ENCODE results near the gene CPTP. TPM values are rescaled to one million over a fixed set of nuclear protein-coding genes. Genes with fewer than 3 reads are reported as not detected.

Gene CPTP
- polyA plus RNA-seq, 1 experiment, result 7.1 TPM

DNA sequence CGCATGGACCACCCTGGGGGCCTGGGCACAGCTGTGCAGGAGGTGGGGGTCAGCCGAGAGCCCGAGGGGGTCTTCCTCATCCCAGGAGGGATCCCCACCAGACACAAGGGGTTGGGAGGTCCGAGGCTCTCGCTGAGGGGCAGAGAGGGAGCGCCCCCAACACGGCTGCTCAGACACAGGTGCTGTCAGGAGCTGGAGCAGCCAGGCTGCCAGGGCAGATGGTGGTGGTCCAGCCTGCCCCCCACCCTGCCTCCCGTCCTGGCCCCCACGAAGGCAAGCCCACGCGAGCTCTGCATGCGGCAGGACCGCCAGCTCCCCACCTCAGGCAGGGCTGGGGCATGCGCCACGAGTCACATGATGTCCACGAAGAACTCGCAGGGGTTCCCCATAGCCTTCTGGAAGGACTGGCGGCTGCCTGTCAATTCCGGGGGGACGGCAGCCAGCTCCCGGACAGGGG lies 11.2 kb downstream of the CPTP start:
- no peak overlapping the region for H3K27ac ChIP-seq (ENCODE audit: low read depth, low read length)
- ChIA-PET POLR2A (interaction anchor here (0.5 kb wide), 1 partner anchor 167 kb away, joined by 3 read pairs; no protein-coding TSS in a partner anchor), CTCF (interaction anchor here (1.5 to 1.6 kb wide), 2 partner anchors 9 to 36 kb away, joined by 4 to 5 read pairs; no protein-coding TSS in a partner anchor)
- TF ChIP-seq, protein P1, sequence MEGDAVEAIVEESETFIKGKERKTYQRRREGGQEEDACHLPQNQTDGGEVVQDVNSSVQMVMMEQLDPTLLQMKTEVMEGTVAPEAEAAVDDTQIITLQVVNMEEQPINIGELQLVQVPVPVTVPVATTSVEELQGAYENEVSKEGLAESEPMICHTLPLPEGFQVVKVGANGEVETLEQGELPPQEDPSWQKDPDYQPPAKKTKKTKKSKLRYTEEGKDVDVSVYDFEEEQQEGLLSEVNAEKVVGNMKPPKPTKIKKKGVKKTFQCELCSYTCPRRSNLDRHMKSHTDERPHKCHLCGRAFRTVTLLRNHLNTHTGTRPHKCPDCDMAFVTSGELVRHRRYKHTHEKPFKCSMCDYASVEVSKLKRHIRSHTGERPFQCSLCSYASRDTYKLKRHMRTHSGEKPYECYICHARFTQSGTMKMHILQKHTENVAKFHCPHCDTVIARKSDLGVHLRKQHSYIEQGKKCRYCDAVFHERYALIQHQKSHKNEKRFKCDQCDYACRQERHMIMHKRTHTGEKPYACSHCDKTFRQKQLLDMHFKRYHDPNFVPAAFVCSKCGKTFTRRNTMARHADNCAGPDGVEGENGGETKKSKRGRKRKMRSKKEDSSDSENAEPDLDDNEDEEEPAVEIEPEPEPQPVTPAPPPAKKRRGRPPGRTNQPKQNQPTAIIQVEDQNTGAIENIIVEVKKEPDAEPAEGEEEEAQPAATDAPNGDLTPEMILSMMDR (IDR thresholded peaks at IDR 0.05; ENCODE audit: low read depth, low read length), result no peak
- peaks cover 6% of the 10 kb centered on the region; the same call in 1 of the 2 replicates for H3K9me3 ChIP-seq (ENCODE audit: control insufficient read depth, insufficient read depth, low read length)
- DNase-seq (ENCODE audit: low read depth, low spot score), result no peak
- no peaks in the 10 kb centered on the region for H3K27me3 ChIP-seq (ENCODE audit: control insufficient read depth, insufficient read depth, low read length)
- H3K4me3 ChIP-seq (ENCODE audit: low read depth, low read length), result no peak overlapping the region

DNA sequence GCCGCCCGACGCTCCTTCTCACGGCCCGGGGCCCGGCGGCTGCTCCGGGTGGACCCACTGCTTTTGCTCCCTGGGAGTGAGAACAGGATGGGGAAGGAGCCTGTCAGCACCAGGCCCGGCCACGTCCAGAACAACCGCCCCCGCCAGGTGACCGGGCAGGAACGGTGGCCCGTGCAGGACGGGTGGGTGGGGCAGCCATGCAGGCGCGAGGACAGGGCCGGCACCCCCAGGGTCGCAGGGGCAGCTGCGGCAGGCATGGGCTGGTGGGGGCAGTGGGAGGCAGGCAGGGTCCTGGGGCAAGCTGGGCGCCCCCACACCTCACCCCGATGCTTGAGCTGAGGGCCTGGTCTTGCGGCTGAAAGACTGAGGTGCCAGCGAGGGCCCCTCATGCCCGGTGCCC lies 11.8 kb downstream of the CPTP start:
- Histone ChIP-seq H3K4me3 (ENCODE audit: low read depth, low read length) (no peak overlapping the region), H3K27ac (ENCODE audit: low read depth, low read length) (no peak overlapping the region), H3K27me3 (ENCODE audit: control insufficient read depth, insufficient read depth, low read length) (no peaks in the 10 kb centered on the region), H3K9me3 (ENCODE audit: control insufficient read depth, insufficient read depth, low read length) (peaks cover 3% of the 10 kb centered on the region; the same call in 1 of the 2 replicates)
- DNase-seq (ENCODE audit: low read depth, low spot score), result no peak
- ChIA-PET CTCF (interaction anchor here (1.6 kb wide), 1 partner anchor 8 kb away, joined by 5 read pairs; no protein-coding TSS in a partner anchor), POLR2A (no interaction called here)
- TF ChIP-seq, protein P1 (IDR thresholded peaks at IDR 0.05; ENCODE audit: low read depth, low read length), result no peak

DNA sequence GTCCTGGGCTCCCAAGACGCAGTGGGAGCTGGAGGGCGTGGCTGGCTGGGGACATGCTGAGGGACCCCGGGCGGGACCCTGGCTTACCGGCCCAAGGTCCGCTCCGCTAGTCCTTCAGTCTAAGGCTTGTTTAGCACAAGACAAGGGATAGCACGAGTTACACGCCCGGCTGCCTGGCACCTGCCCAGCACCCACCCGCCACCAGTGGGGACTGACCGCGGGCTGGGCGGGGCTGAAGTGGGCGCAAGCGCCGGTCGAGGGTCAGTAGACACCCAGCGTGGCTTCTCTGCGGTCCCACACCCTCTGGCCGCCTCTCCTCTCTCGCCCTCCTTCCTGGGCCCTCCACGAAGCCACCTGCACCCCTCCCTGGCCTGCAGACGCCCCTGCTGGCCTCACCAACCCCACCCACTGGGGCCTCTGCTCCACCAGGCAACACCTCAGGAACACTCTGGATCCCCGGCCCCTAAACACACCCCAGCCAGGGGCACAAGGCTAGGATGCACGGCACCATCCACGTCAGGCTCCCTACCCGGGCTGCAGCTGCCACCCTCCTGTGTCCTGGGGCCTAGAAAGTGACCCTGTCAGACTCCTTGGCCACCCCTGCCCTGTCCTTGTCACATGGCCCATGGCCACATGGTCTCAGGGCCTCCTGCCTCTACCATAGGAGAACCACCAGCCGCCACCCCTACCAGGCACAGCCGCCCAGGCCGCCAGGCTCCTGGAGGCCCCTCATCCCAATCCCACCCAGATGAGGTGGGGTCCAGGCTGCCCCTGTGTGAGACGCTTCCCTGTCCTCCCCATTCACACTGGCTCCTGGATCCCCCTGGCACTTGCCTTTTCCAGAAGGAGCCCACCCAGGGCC lies 12.6 kb downstream of the CPTP start:
- ChIA-PET POLR2A (no interaction called here), CTCF (no interaction called here)
- no peak overlapping the region for H3K4me3 ChIP-seq (ENCODE audit: low read depth, low read length)

DNA sequence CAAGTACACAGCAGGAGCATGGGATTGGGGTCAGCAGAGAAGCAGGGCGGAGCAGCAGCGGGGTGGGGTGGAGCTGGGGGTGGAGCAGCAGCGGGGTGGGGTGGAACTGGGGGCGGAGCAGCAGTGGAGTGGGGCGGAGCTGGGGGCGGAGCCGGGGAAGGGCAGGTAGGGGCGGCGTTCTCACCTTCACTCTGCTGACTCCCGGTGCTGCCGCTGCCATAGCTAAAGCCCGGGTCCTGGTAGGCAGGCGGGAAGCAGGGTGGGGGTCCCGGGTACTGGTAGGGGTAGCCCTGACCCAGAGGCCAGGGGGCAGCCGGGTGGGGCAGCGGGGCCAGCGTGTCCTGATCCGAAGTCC lies 13.2 kb downstream of the CPTP start:
- ChIA-PET POLR2A (no interaction called here), CTCF (no interaction called here)
- Histone ChIP-seq H3K27me3 (ENCODE audit: control insufficient read depth, insufficient read depth, low read length) (no peaks in the 10 kb centered on the region), H3K4me3 (ENCODE audit: low read depth, low read length) (no peak overlapping the region), H3K27ac (ENCODE audit: low read depth, low read length) (no peak overlapping the region), H3K9me3 (ENCODE audit: control insufficient read depth, insufficient read depth, low read length) (peaks cover 3% of the 10 kb centered on the region; the same call in 1 of the 2 replicates)
- TF ChIP-seq, protein P1 (IDR thresholded peaks at IDR 0.05; ENCODE audit: low read depth, low read length), result no peak
- no peak for DNase-seq (ENCODE audit: low read depth, low spot score)

More for the DNA sequence above, 12.6 kb downstream of the CPTP start:
- TF ChIP-seq, protein P1 (IDR thresholded peaks at IDR 0.05; ENCODE audit: low read depth, low read length), result no peak
- no peaks in the 10 kb centered on the region for H3K27me3 ChIP-seq (ENCODE audit: control insufficient read depth, insufficient read depth, low read length)
- H3K27ac ChIP-seq (ENCODE audit: low read depth, low read length), result no peak overlapping the region
- no peak for DNase-seq (ENCODE audit: low read depth, low spot score)
- peaks cover 3% of the 10 kb centered on the region; the same call in 1 of the 2 replicates for H3K9me3 ChIP-seq (ENCODE audit: control insufficient read depth, insufficient read depth, low read length)

DNA sequence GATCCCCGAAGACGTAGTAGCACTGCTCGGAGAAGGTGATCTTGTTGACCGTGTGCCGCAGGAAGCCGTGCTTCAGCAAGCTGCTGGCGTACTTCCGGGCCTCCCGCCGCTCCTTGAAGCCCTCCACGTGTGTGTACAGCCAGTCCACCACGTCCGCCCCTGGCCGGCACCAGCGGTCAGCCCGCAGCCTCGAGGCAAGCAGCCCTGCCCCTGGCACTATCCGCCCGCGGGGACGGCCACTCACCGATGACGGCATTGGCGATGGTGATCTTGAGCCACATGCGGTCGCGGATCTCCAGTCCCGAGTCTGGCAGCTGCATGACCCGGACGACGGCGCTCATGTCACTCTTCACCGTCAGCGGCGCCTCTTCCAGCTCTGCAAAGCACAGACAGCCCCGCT lies 13.7 kb downstream of the CPTP start:
- POLR2A ChIA-PET, result no interaction called here
- TF ChIP-seq, protein P1 (IDR thresholded peaks at IDR 0.05; ENCODE audit: low read depth, low read length), result no peak
- Histone ChIP-seq H3K27me3 (ENCODE audit: control insufficient read depth, insufficient read depth, low read length) (no peaks in the 10 kb centered on the region), H3K27ac (ENCODE audit: low read depth, low read length) (no peak overlapping the region), H3K4me3 (ENCODE audit: low read depth, low read length) (no peak overlapping the region), H3K9me3 (ENCODE audit: control insufficient read depth, insufficient read depth, low read length) (peaks cover 3% of the 10 kb centered on the region; the same call in 1 of the 2 replicates)
- CTCF ChIA-PET, result no interaction called here
- no peak for DNase-seq (ENCODE audit: low read depth, low spot score)

Data from AG04450 (cell line).